B cell (primary cell): Measurements from ENCODE around the gene SLC25A43. TPM values are rescaled to one million over a fixed set of nuclear protein-coding genes. Genes with fewer than 3 reads are reported as not detected.

ENCODE experiments used
- ATAC-seq: fragments of 200-7000 bp; cut with Tn5 transposase; one replicate; pipeline ENCODE4 v1.10.0; 2021; ENCODE audit warnings: low read depth, mild to moderate bottlenecking, moderate number of reproducible peaks, moderate library complexity
- CTCF ChIA-PET: fragments of 350-600 bp; sonication (Branson Sonifier 250); formaldehyde crosslinking; loops from one replicate; lab custom pipeline; 2021; ENCODE audit warnings: antibody characterized with exemption, inconsistent platforms; lab: Charles Lee
- POLR2A ChIA-PET: fragments of 350-600 bp; sonication (Branson Sonifier 250); formaldehyde crosslinking; loops from one replicate; lab custom pipeline; 2021; ENCODE audit warnings: antibody characterized with exemption; lab: Charles Lee
- DNase-seq: peaks from one replicate; pipeline ENCODE4 v3.0.0; 2013
- H2AFZ ChIP-seq: 2 replicates; pipeline ENCODE4 v1.6.1; 2012; ENCODE audit warnings: mild to moderate bottlenecking, low read depth, low read length; ENCODE audit not compliant: insufficient read depth, poor library complexity, severe bottlenecking
- H3K27ac ChIP-seq, 2 donors: 1 replicate in 1 of 2; 2 replicates in 1 of 2; pipeline ENCODE4 v1.5.1; 2012 to 2013; ENCODE audit warnings: low read length in 2 of 2, mild to moderate bottlenecking in 2 of 2, moderate library complexity in 1 of 2
- H3K27me3 ChIP-seq, 4 experiments: fragments of 200-600 bp in 1 of 4; sonication (generic) in 1 of 4; replicated peaks in 1 of 4; 1 replicate in 2 of 4; 2 replicates in 2 of 4; pipeline versions ENCODE4 v1.6.1 to v1.7.0; 2013 to 2016; ENCODE audit warnings: low read length in 3 of 4, mild to moderate bottlenecking in 2 of 4, mixed read lengths in 1 of 4, moderate library complexity in 1 of 4; ENCODE audit not compliant: insufficient read depth in 4 of 4, control insufficient read depth in 3 of 4; ENCODE audit errors: control extremely low read depth in 1 of 4
- H3K36me3 ChIP-seq, 2 experiments: replicated peaks in 1 of 2; 1 replicate in 1 of 2; 2 replicates in 1 of 2; pipeline versions ENCODE4 v1.6.1 to v1.7.1; 2013; ENCODE audit warnings: low read length in 1 of 2; ENCODE audit not compliant: insufficient read depth in 2 of 2, control insufficient read depth in 1 of 2; ENCODE audit errors: control extremely low read depth in 1 of 2, extremely low read depth in 1 of 2
- H3K4me1 ChIP-seq, 2 donors: fragments of 200-600 bp in 1 of 2; sonication (generic) in 1 of 2; 1 replicate in 1 of 2; 2 replicates in 1 of 2; pipeline versions ENCODE4 v1.5.1 to v1.6.1; 2013 to 2017; ENCODE audit warnings: low read length in 2 of 2; ENCODE audit not compliant: control insufficient read depth in 2 of 2, insufficient read depth in 2 of 2
- H3K4me2 ChIP-seq: replicated peaks from 2 replicates; pipeline ENCODE3; 2012; ENCODE audit warnings: mild to moderate bottlenecking, low read depth, low read length; ENCODE audit not compliant: poor library complexity, severe bottlenecking
- H3K4me3 ChIP-seq, 5 experiments: fragments of 200-600 bp in 1 of 5; sonication (generic) in 1 of 5; 1 replicate in 3 of 5; 2 replicates in 2 of 5; pipeline versions ENCODE4 v1.5.1 to v1.7.0; 2011 to 2016; ENCODE audit warnings: low read length in 4 of 5, mild to moderate bottlenecking in 4 of 5, low read depth in 2 of 5, control low read depth in 1 of 5, moderate library complexity in 1 of 5; ENCODE audit not compliant: insufficient read depth in 1 of 5; ENCODE audit errors: control extremely low read depth in 1 of 5, extremely low read depth in 1 of 5
- H3K79me2 ChIP-seq: fragments of 200-600 bp; sonication (generic); one replicate; pipeline ENCODE4 v1.6.0; 2016; ENCODE audit warnings: low read length; ENCODE audit not compliant: control insufficient read depth, insufficient read depth
- H3K9ac ChIP-seq: fragments of 200-600 bp; sonication (generic); 2 replicates; pipeline ENCODE4 v1.6.1; 2017; ENCODE audit warnings: mild to moderate bottlenecking, low read length, moderate library complexity
- H3K9me3 ChIP-seq, 3 donors: one replicate each; pipeline versions ENCODE4 v1.6.1 to v1.7.1; 2013; ENCODE audit warnings: low read length in 2 of 3; ENCODE audit not compliant: control insufficient read depth in 2 of 3, insufficient read depth in 1 of 3; ENCODE audit errors: control extremely low read depth in 1 of 3
- H4K20me1 ChIP-seq: 2 replicates; pipeline ENCODE4 v1.6.0; 2012; ENCODE audit warnings: mild to moderate bottlenecking, low read length; ENCODE audit not compliant: insufficient read depth, control insufficient read depth, poor library complexity, severe bottlenecking
- H3K27ac Mint-ChIP-seq: one replicate; pipeline ENCODE4 v1.8.0; 2021; ENCODE audit warnings: mixed read lengths
- H3K27me3 Mint-ChIP-seq: one replicate; pipeline ENCODE4 v1.8.0; 2021; ENCODE audit warnings: mixed read lengths
- H3K4me1 Mint-ChIP-seq: one replicate; pipeline ENCODE4 v1.8.0; 2021; ENCODE audit warnings: mixed read lengths
- H3K4me3 Mint-ChIP-seq: one replicate; pipeline ENCODE4 v1.8.0; 2021; ENCODE audit warnings: mixed read lengths
- H3K9me3 Mint-ChIP-seq: one replicate; pipeline ENCODE4 v1.8.0; 2022; ENCODE audit warnings: mixed read lengths; ENCODE audit not compliant: insufficient read depth
- EZH2 ChIP-seq: IDR thresholded peaks from 2 replicates; pipeline ENCODE4 v1.6.1; 2012; ENCODE audit warnings: borderline replicate concordance, low read depth, mild to moderate bottlenecking, moderate library complexity, low read length; ENCODE audit not compliant: insufficient read depth, poor library complexity, severe bottlenecking
- WGBS: methylation state at CpG from one replicate; pipeline ENCODE4 v1.1.5; 2013; ENCODE audit warnings: missing lambda C conversion rate; ENCODE audit not compliant: insufficient coverage; 5-methylcytosine and 5-hydroxymethylcytosine counted together
- intact Hi-C: fragments of 100-400 bp; cut with micrococcal nuclease; formaldehyde crosslinking; loops from one replicate; pipeline ENCODE4 v1.10.0; 2022
- polyA plus RNA-seq: library from polyadenylated mRNA; depleted of rRNA; stranded (reverse); fragments of >200 nt; gene quantifications from 2 replicates; pipeline ENCODE4 v1.2.3, GENCODE V29; 2012
- total RNA-seq, 2 donors: library from RNA; stranded (reverse); fragments of 120-200 nt in 1 of 2; gene quantifications; 1 replicate in 1 of 2; 2 replicates in 1 of 2; pipeline versions ENCODE4 v1.2.3 to v1.2.4, GENCODE V29; 2013 to 2022
- TF ChIP-seq, protein P1 (sequence below): fragments of 200-600 bp; IDR thresholded peaks from one replicate; pipeline ENCODE4 v1.8.0; 2022; ENCODE audit warnings: antibody characterized with exemption, mild to moderate bottlenecking

SLC25A43 gene
- total and polyA plus RNA-seq, 2 donors (not counting 1 experiment from before 2014, with no cell fraction given): 9.1 to 11.2 TPM

DNA sequence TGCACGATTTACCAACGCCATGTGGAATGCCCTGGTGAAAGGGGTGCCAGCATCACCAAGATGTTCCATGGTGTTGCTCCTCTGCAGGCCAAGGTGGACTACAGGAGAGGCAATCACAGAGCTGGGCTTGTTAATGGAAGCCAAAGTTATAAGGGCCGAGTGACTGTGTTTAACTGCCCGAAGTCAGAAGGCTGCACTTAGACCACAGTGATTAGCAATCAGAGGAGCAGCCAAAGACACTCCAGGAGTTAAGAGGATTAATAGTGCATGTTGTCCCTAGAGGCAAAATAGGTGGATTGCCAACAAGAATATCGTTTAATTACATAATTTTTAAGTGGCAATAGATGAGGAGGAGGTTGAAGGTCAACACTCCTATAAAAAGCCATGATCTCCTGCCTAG, 22.8 kb upstream of the SLC25A43 start:
- H3K79me2 ChIP-seq: no peaks in the 10 kb centered on the region
- H3K9ac ChIP-seq: no peak overlapping the region
- no peaks in the 10 kb centered on the region for H4K20me1 ChIP-seq
- no peaks in the 10 kb centered on the region for H3K9me3 Mint-ChIP-seq
- no peaks in the 10 kb centered on the region for H3K9me3 ChIP-seq
- no peak overlapping the region for H2AFZ ChIP-seq
- CTCF ChIA-PET: no interaction called here
- no peaks in the 10 kb centered on the region for H3K4me1 ChIP-seq
- no peak overlapping the region for H3K4me3 Mint-ChIP-seq
- no peak for DNase-seq
- H3K27ac Mint-ChIP-seq: no peak overlapping the region
- no peaks in the 10 kb centered on the region for H3K27me3 ChIP-seq
- no peak overlapping the region for H3K27ac ChIP-seq
- ATAC-seq: no peak
- WGBS: 100% methylated on average over 4 of the region's 5 CpGs
- H3K4me2 ChIP-seq: no peak overlapping the region
- no peak overlapping the region for H3K4me3 ChIP-seq
- POLR2A ChIA-PET: no interaction called here
- H3K36me3 ChIP-seq: no peaks in the 10 kb centered on the region
- intact Hi-C loops: no loop called here
- TF ChIP-seq, protein P1, sequence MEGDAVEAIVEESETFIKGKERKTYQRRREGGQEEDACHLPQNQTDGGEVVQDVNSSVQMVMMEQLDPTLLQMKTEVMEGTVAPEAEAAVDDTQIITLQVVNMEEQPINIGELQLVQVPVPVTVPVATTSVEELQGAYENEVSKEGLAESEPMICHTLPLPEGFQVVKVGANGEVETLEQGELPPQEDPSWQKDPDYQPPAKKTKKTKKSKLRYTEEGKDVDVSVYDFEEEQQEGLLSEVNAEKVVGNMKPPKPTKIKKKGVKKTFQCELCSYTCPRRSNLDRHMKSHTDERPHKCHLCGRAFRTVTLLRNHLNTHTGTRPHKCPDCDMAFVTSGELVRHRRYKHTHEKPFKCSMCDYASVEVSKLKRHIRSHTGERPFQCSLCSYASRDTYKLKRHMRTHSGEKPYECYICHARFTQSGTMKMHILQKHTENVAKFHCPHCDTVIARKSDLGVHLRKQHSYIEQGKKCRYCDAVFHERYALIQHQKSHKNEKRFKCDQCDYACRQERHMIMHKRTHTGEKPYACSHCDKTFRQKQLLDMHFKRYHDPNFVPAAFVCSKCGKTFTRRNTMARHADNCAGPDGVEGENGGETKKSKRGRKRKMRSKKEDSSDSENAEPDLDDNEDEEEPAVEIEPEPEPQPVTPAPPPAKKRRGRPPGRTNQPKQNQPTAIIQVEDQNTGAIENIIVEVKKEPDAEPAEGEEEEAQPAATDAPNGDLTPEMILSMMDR: no peak
- peaks cover 22% of the 10 kb centered on the region for H3K27me3 Mint-ChIP-seq
- H3K4me1 Mint-ChIP-seq: no peaks in the 10 kb centered on the region

DNA sequence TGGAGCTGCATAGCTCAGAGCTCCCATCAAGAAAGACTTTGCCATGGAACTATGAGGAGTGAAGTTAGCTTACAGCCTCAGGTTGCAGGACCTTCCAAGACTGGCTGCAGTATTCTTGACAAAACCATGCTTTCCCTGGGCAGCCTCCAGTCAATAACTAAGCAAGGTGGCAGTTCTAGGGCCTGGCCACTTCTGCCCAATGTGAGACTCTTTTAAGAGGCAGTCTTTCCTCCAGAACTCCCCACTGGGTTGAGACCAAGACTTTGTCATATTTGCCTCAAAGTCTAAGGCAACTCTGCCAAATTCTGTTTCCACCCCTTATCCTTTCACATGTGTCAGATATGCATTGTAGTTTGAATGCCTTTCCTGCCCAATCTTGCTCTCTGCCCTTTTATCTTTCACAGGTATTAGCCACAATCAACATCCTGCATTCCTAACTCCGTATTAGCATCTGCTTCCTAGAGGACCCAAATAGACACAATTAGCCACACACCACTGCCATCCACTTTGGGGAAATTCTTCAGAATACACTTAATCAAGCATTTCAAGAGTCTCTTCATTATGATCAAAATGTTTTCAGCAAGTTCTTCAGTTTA, 17.7 kb upstream of the SLC25A43 start:
- ATAC-seq: no peak
- CTCF ChIA-PET: no interaction called here
- no peak overlapping the region for H3K27ac ChIP-seq
- intact Hi-C loops: no loop called here
- no peak for DNase-seq
- no peaks in the 10 kb centered on the region for H3K36me3 ChIP-seq
- H4K20me1 ChIP-seq: no peaks in the 10 kb centered on the region
- no peaks in the 10 kb centered on the region for H3K4me1 ChIP-seq
- no peaks in the 10 kb centered on the region for H3K9me3 Mint-ChIP-seq
- no peaks in the 10 kb centered on the region for H3K9me3 ChIP-seq
- no peak for TF ChIP-seq EZH2
- TF ChIP-seq, protein P1: no peak
- H3K4me3 Mint-ChIP-seq: no peak overlapping the region
- POLR2A ChIA-PET: no interaction called here
- H3K27me3 Mint-ChIP-seq: peaks cover 5% of the 10 kb centered on the region
- no peak overlapping the region for H3K9ac ChIP-seq
- no peak overlapping the region for H3K27ac Mint-ChIP-seq
- no peak overlapping the region for H3K4me3 ChIP-seq
- WGBS: 38% methylated on average over 1 of the region's 1 CpG
- H2AFZ ChIP-seq: no peak overlapping the region
- H3K79me2 ChIP-seq: no peaks in the 10 kb centered on the region
- H3K27me3 ChIP-seq: no peaks in the 10 kb centered on the region
- H3K4me2 ChIP-seq: no peak overlapping the region
- peaks cover 2% of the 10 kb centered on the region for H3K4me1 Mint-ChIP-seq
